Heart right ventricle (tissue), 16 donors: ENCODE data around the gene S100P. TPM values are rescaled to one million over a fixed set of nuclear protein-coding genes. Genes with fewer than 3 reads are reported as not detected.
A peak's percentile ranks its signal among the peaks of the same experiment; 100 is the strongest.

Experiments used
- ATAC-seq, 8 donors: fragments of 200-7000 bp; cut with Tn5 transposase; one replicate each; pipeline ENCODE4 v1.9.1; 2020; ENCODE audit warnings: mild to moderate bottlenecking in 8 of 8, moderate library complexity in 8 of 8, moderate number of reproducible peaks in 1 of 8
- DNase-seq, 2 donors: peaks; one replicate each; pipeline ENCODE4 v3.0.0-alpha.2; 2020
- H3K27ac ChIP-seq, 10 donors: fragments of 200-600 bp; sonication (generic) in 2 of 10; one replicate each; pipeline versions ENCODE4 v1.5.0 to v1.8.0; 2020 to 2022; ENCODE audit warnings: mild to moderate bottlenecking in 3 of 10
- H3K27me3 ChIP-seq, 7 donors: fragments of 200-600 bp; one replicate each; pipeline ENCODE4 v1.8.0; 2021 to 2022; ENCODE audit warnings: mild to moderate bottlenecking in 2 of 7
- H3K36me3 ChIP-seq, 9 donors: fragments of 200-600 bp; sonication (generic) in 1 of 9; one replicate each; pipeline versions ENCODE4 v1.5.0 to v1.8.0; 2020 to 2022; ENCODE audit warnings: mild to moderate bottlenecking in 2 of 9
- H3K4me1 ChIP-seq, 9 donors: fragments of 200-600 bp; sonication (generic) in 1 of 9; one replicate each; pipeline versions ENCODE4 v1.5.0 to v1.8.0; 2020 to 2022; ENCODE audit warnings: mild to moderate bottlenecking in 4 of 9
- H3K4me3 ChIP-seq, 10 donors: fragments of 200-600 bp; sonication (generic) in 2 of 10; one replicate each; pipeline versions ENCODE4 v1.5.0 to v1.8.0; 2020 to 2022; ENCODE audit warnings: mild to moderate bottlenecking in 7 of 10, moderate library complexity in 2 of 10
- H3K9me3 ChIP-seq, 11 donors: fragments of 200-600 bp in 10 of 11; sonication (generic) in 2 of 11; one replicate each; pipeline versions ENCODE4 v1.5.0 to v1.8.0; 2013 to 2022; ENCODE audit warnings: mild to moderate bottlenecking in 2 of 11, control low read depth in 1 of 11, moderate library complexity in 1 of 11
- WGBS, 2 donors: extraction: QIAGEN DNeasy Blood & Tissue Kit; methylation state at CpG; one replicate each; pipeline ENCODE4 v1.1.7; 2013; ENCODE audit warnings: inconsistent platforms in 1 of 2; 5-methylcytosine and 5-hydroxymethylcytosine counted together
- intact Hi-C, 10 donors: fragments of 100-400 bp; cut with DNase I; formaldehyde crosslinking; loops; one replicate each; pipeline versions ENCODE4 v1.11.1 to v1.14.2; 2022
- polyA plus RNA-seq, 2 donors: library from polyadenylated mRNA; stranded (reverse); fragments of 200-250 nt; gene quantifications; one replicate each; pipeline ENCODE4 v1.2.3, GENCODE V29; 2013
- total RNA-seq, 10 donors: library from RNA; stranded (reverse); fragmentation: NEBNext Ultra II Directional in 3 of 10; extraction: Animal tissue kit (Norgen Biotek cat#: 25700) in 3 of 10; gene quantifications; one replicate each; pipeline versions ENCODE4 v1.2.1 to v1.2.4, GENCODE V29; 2021 to 2023
- TF ChIP-seq, protein P1 (sequence below), 9 donors: fragments of 200-600 bp; sonication (generic) in 2 of 9; IDR thresholded peaks; one replicate each; pipeline versions ENCODE4 v1.5.0 to v1.8.0; 2021 to 2022; ENCODE audit warnings: antibody characterized with exemption in 9 of 9, mild to moderate bottlenecking in 5 of 9, moderate library complexity in 1 of 9
- donor health status: Arrhythmogenic right ventricular cardiomyopathy.
- donor health status: ischemic (EF 13 %, LVEDD 7.1; RV severe dilation, severe dysfunction).
- donor health status: healthy with polysubstance abuse.
- donor health status: DM: no; HTN: yes; CAD: no.
- donor health status: DM: no; HTN: no; CAD: no.
- donor health status: ischemic (EF 25% LVEDD 6.9; RV normal size, moderate dysfunction).
- donor health status: ischemic (EF 25% LVEDD 5.7; RV mildly dilated, moderate dysfunction).
- donor health status: healthy.
- donor health status: DM: yes; HTN: yes; CAD: no.
- donor health status: Ischemic cardiomyopathy.
- donor health status: ischemic (EF 35%, LVEDD 5.7; RV mildly dilated, moderate dysfunction).
- donor health status: nonischemic (EF 11% LVEDD 7.7; RV severe dilation, severe dysfunction).
- donor health status: DM: yes; HTN: yes; CAD: no.
- donor health status: PGD.
- donor health status: ischemic (EF 29% LVEDD 5.4; RV normal size, mild dysfunction).
- donor health status: nonischemic (EF 23%, LVEDD 6.1; RV moderate dilation, normal function).

The S100P gene
- total and polyA plus RNA-seq, 12 donors, result 0.22 to 8.2 (median 1.4) TPM; not detected in 4

DNA sequence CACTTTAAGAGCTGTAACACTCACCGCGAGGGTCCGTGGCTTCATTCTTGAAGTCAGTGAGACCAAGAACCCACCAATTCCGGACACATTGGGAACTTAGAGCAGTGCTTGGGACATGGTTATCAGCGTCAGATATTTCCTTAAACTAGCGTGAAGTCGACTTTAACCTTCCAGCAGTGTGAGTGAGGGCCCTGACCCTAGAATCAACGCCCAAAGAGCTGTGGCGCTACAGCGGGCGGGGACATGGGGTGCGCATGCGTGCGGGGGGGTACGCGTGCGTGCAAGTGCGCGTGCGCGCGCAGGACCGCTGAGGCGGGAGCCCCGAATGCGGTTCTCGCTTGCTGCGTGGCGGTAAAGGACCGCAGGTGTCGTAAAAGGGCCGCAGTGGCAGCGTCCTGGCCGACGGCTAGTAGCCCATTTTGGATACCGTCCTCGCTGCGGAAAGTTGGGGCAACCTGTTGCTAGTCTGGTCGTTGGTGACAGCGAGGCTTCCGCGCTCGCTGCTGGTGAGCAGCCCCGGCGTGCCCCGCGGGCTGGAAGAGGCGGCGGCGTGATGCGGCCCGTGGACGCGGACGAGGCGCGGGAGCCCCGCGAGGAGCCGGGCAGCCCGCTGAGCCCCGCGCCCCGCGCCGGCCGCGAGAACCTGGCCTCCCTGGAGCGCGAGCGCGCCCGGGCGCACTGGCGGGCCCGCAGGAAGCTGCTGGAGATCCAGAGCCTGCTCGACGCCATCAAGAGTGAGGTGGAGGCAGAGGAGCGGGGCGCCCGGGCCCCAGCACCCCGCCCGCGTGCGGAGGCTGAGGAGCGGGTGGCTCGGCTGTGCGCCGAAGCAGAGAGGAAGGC is 19.8 kb upstream of the S100P start:
- H3K4me1 ChIP-seq, result peaks cover 14 to 41% (median 36%) of the 10 kb centered on the region in 9 donors

DNA sequence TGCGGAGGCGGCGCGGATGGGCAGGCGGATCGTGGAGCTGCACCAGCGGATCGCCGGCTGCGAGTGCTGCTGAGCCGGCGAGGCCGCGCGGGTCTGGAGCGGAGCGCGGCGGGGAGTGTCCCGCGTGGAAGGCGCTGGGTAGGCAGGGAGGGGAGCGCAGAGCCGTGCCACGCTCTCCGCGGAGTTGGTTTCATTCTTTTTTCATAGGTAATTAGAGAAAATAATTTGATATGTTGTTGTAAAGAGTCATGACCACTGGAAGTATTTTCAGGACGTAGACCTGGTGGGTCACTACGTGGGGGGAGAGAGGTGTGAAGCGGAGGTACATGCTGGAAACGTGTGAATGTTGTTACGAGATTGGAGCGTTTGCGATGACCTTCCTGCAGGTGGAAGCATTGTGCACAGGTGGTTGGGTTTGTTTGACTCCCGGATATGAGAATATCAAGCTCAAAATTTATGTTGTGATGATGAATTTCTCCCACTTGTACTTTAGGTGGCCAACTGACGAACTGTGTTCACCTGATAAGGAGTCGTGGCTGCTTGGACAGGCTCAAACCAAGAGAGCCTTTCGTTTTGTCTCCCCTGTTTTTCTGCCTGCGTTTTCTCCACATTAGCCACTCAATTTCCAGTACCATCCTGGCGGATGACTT is 19.1 kb upstream of the S100P start:
- Histone ChIP-seq H3K4me3 (peak overlapping the region; percentile 36 to 97 (median 74)), H3K27me3 (no peaks in the 10 kb centered on the region), H3K9me3 (no peaks in the 10 kb centered on the region), H3K36me3 (peaks cover 0 to 11% (median 0%) of the 10 kb centered on the region in 9 donors), H3K4me1 (peaks cover 14 to 41% (median 36%) of the 10 kb centered on the region in 9 donors), H3K27ac (peak overlapping the region; percentile 63 to 92 (median 88))
- ATAC-seq (peak in 3 of 8 donors; percentile 6 to 22 (median 20)), DNase-seq (no peak)
- WGBS, 2 donors, result 5 to 6% methylated on average over 40 of the region's 40 CpGs
- intact Hi-C loops, result loop anchor here in 3 of 10 donors (2.0 to 5.0 kb wide), 2 partner anchors 34 to 38 kb away; partner anchors contain the start of gene MRFAP1L1 (in 2 of the 3)
- TF ChIP-seq, protein P1, sequence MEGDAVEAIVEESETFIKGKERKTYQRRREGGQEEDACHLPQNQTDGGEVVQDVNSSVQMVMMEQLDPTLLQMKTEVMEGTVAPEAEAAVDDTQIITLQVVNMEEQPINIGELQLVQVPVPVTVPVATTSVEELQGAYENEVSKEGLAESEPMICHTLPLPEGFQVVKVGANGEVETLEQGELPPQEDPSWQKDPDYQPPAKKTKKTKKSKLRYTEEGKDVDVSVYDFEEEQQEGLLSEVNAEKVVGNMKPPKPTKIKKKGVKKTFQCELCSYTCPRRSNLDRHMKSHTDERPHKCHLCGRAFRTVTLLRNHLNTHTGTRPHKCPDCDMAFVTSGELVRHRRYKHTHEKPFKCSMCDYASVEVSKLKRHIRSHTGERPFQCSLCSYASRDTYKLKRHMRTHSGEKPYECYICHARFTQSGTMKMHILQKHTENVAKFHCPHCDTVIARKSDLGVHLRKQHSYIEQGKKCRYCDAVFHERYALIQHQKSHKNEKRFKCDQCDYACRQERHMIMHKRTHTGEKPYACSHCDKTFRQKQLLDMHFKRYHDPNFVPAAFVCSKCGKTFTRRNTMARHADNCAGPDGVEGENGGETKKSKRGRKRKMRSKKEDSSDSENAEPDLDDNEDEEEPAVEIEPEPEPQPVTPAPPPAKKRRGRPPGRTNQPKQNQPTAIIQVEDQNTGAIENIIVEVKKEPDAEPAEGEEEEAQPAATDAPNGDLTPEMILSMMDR (IDR thresholded peaks at IDR 0.05), result peak in 4 of 9 donors; percentile 39 to 43 (median 41)

More for the DNA sequence above, 19.8 kb upstream of the S100P start:
- Histone ChIP-seq H3K27me3 (no peaks in the 10 kb centered on the region), H3K36me3 (peaks cover 0 to 11% (median 0%) of the 10 kb centered on the region in 9 donors), H3K27ac (peak overlapping the region; percentile 63 to 92 (median 88)), H3K9me3 (no peaks in the 10 kb centered on the region), H3K4me3 (peak overlapping the region; percentile 36 to 97 (median 74))
- intact Hi-C loops, result loop anchor here in 3 of 10 donors (1.0 to 5.0 kb wide), 3 partner anchors 34 to 38 kb away; partner anchors contain the start of genes MRFAP1L1 (in 2 of the 3) and MRFAP1 (in 1 of the 3)
- peak; percentile 92 to 94 for DNase-seq
- 1% methylated on average over 74 to 89 of the region's 89 CpGs for WGBS, 2 donors
- TF ChIP-seq, protein P1 (IDR thresholded peaks at IDR 0.05), result peak in 1 of 9 donors; percentile 15
- peak; percentile 92 to 98 (median 94) for ATAC-seq

DNA sequence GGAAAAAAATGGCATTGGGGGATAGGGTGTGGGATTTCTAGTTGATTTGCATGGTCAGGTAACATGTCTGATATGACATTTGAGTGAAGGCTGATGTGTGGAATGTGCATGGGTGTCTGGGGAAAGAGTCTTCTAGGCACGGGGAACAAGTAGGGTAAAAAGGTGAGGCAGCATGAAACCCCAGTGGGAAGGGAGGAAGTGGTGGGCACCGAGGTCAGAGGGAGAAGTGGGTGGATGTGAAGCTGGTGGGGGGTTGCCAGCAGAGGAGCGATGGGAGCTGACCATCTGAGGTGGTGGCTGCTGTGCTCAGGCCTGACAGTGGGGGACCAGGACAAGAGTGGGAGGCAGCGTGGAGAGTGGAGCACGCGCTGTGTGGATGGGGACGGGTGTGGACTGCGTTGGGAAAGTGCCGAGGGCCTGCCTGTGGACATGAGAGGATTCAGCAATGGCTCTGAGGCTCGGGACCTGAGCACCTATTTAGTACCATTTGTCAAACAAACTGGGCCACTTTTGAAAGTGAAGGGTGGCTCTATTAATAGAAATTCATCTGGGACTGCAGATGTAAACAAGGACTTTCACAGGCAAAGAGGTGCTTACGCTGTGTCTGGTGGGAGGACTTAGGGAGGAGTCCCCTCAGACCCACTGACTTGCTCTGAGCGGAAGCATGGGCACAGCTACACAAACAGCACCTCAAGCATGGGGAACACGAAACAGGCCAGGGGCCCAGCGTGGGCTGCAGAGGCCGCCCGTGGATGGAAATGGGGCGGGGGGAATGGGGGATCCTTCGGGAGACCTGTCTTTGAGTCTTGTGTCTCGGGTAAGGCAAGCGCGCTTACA is 16.7 kb upstream of the S100P start:
- 75 to 87% methylated on average over 21 of the region's 21 CpGs for WGBS, 2 donors
- DNase-seq (no peak), ATAC-seq (no peak)
- Histone ChIP-seq H3K27me3 (no peaks in the 10 kb centered on the region), H3K4me3 (no peak overlapping the region), H3K9me3 (peaks cover 0 to 7% (median 0%) of the 10 kb centered on the region in 11 donors), H3K27ac (no peak overlapping the region), H3K4me1 (peaks cover 14 to 41% (median 36%) of the 10 kb centered on the region in 9 donors), H3K36me3 (peaks cover 0 to 11% (median 0%) of the 10 kb centered on the region in 9 donors)
- intact Hi-C loops, result no loop called here
- TF ChIP-seq, protein P1 (IDR thresholded peaks at IDR 0.05), result no peak
